H1 (cell line): ENCODE results near the gene DAPK1. TPM values are rescaled to one million over a fixed set of nuclear protein-coding genes. Genes with fewer than 3 reads are reported as not detected.

Experiments used
- CTCF ChIA-PET: fragments of 300-600 bp; sonication (Branson Sonifier 250); formaldehyde crosslinking; loops from one replicate; lab custom pipeline; 2021; ENCODE audit not compliant: partially characterized antibody; lab: Charles Lee
- POLR2A ChIA-PET: fragments of 300-600 bp; sonication (Branson Sonifier 250); formaldehyde crosslinking; loops from one replicate; lab custom pipeline; 2021; ENCODE audit warnings: inconsistent platforms; ENCODE audit not compliant: partially characterized antibody; lab: Charles Lee
- DNase-seq, 2 experiments: peaks; one replicate each; pipeline versions ENCODE4 v3.0.0 to v3.0.0-alpha.2; 2010 to 2022; ENCODE audit warnings: low spot score in 2 of 2, low read depth in 1 of 2, mixed read lengths in 1 of 2
- FAIRE-seq: peaks from 2 replicates; lab custom pipeline; 2011; peaks lifted over from hg19 to GRCh38; lab: Jason Lieb, UNC
- H2AFZ ChIP-seq: 2 replicates; pipeline ENCODE4 v1.8.1; 2012; ENCODE audit warnings: low read length, inconsistent platforms
- H2AK5ac ChIP-seq: 2 replicates; pipeline ENCODE4 v1.6.1; 2013; ENCODE audit warnings: low read depth, low read length
- H2BK120ac ChIP-seq: replicated peaks from 2 replicates; pipeline ENCODE3; 2013; ENCODE audit warnings: low read depth, low read length, inconsistent platforms
- H2BK12ac ChIP-seq: 2 replicates; pipeline ENCODE4 v1.6.1; 2013; ENCODE audit warnings: low read depth, low read length
- H2BK15ac ChIP-seq: 2 replicates; pipeline ENCODE4 v1.6.1; 2013; ENCODE audit warnings: low read length
- H2BK20ac ChIP-seq: 2 replicates; pipeline ENCODE4 v1.6.1; 2013; ENCODE audit warnings: low read length
- H2BK5ac ChIP-seq: 2 replicates; pipeline ENCODE4 v1.6.1; 2013; ENCODE audit warnings: low read depth, low read length
- H3K14ac ChIP-seq: 2 replicates; pipeline ENCODE4 v1.6.1; 2013; ENCODE audit warnings: inconsistent platforms; ENCODE audit not compliant: insufficient read length
- H3K18ac ChIP-seq: 2 replicates; pipeline ENCODE4 v1.6.1; 2013; ENCODE audit warnings: low read length; ENCODE audit errors: extremely low read depth
- H3K23ac ChIP-seq: 2 replicates; pipeline ENCODE4 v1.6.1; 2013; ENCODE audit warnings: inconsistent platforms; ENCODE audit not compliant: insufficient read length
- H3K23me2 ChIP-seq: 2 replicates; pipeline ENCODE4 v1.6.1; 2013; ENCODE audit warnings: low read depth, low read length
- H3K27ac ChIP-seq: 2 replicates; pipeline ENCODE4 v1.6.1; 2011; ENCODE audit warnings: low read depth, low read length, inconsistent platforms
- H3K27me3 ChIP-seq, 4 experiments: replicated peaks in 1 of 4; 1 replicate in 1 of 4; 2 replicates in 3 of 4; pipeline versions ENCODE4 v1.6.1 to v1.8.1; 2011 to 2013; ENCODE audit warnings: low read length in 3 of 4, mild to moderate bottlenecking in 3 of 4, inconsistent platforms in 2 of 4, mixed read lengths in 2 of 4, moderate library complexity in 1 of 4; ENCODE audit not compliant: control insufficient read depth in 3 of 4, insufficient read depth in 3 of 4; ENCODE audit errors: extremely low read depth in 1 of 4
- H3K36me3 ChIP-seq, 4 experiments: 2 replicates each; pipeline versions ENCODE4 v1.6.1 to v1.8.1; 2011 to 2013; ENCODE audit warnings: mild to moderate bottlenecking in 4 of 4, low read length in 3 of 4, moderate library complexity in 2 of 4, control low read depth in 1 of 4, inconsistent platforms in 1 of 4; ENCODE audit not compliant: insufficient read depth in 4 of 4, control insufficient read depth in 2 of 4
- H3K4ac ChIP-seq: replicated peaks from 2 replicates; pipeline ENCODE3; 2013; ENCODE audit warnings: low read length, low read depth, mixed read lengths, inconsistent platforms; ENCODE audit not compliant: insufficient read length
- H3K4me1 ChIP-seq, 4 experiments: replicated peaks in 1 of 4; 1 replicate in 1 of 4; 2 replicates in 3 of 4; pipeline versions ENCODE4 v1.6.1 to v1.8.1; 2011 to 2013; ENCODE audit warnings: low read length in 3 of 4, inconsistent platforms in 2 of 4, mixed read lengths in 1 of 4; ENCODE audit not compliant: insufficient read depth in 4 of 4, control insufficient read depth in 3 of 4
- H3K4me2 ChIP-seq, 2 experiments: 2 replicates each; pipeline versions ENCODE4 v1.6.1 to v1.8.1; 2011 to 2013; ENCODE audit warnings: low read depth in 2 of 2, low read length in 2 of 2, control low read depth in 1 of 2, inconsistent platforms in 1 of 2, mild to moderate bottlenecking in 1 of 2; ENCODE audit not compliant: insufficient read depth in 1 of 2
- H3K4me3 ChIP-seq, 4 experiments: fragments of 200-600, 300-600 bp in 1 of 4; sonication (generic), shearing (Covaris generic), sonication (Bioruptor Twin) in 1 of 4; 2 replicates each; pipeline versions ENCODE4 v1.5.1 to v1.8.1; 2011 to 2016; ENCODE audit warnings: low read length in 4 of 4, low read depth in 3 of 4, control low read depth in 2 of 4, inconsistent platforms in 2 of 4, mild to moderate bottlenecking in 2 of 4, mixed read lengths in 1 of 4, moderate library complexity in 1 of 4; ENCODE audit not compliant: insufficient read depth in 2 of 4; ENCODE audit errors: extremely low read depth in 1 of 4
- H3K56ac ChIP-seq: replicated peaks from 2 replicates; pipeline ENCODE3; 2013; ENCODE audit warnings: low read depth, mild to moderate bottlenecking, mixed read lengths, low read length, inconsistent platforms; ENCODE audit not compliant: insufficient read length
- H3K79me1 ChIP-seq: 2 replicates; pipeline ENCODE4 v1.6.1; 2013; ENCODE audit warnings: low read depth, low read length, control low read depth
- H3K79me2 ChIP-seq, 2 experiments: 2 replicates each; pipeline versions ENCODE4 v1.6.1 to v1.8.1; 2012 to 2013; ENCODE audit warnings: low read length in 2 of 2, mild to moderate bottlenecking in 2 of 2, inconsistent platforms in 1 of 2; ENCODE audit not compliant: insufficient read depth in 2 of 2, control insufficient read depth in 1 of 2
- H3K9ac ChIP-seq, 4 experiments: replicated peaks in 1 of 4; 1 replicate in 1 of 4; 2 replicates in 3 of 4; pipeline versions ENCODE4 v1.6.1 to v1.8.1; 2011 to 2013; ENCODE audit warnings: low read depth in 3 of 4, low read length in 3 of 4, control low read depth in 2 of 4, mild to moderate bottlenecking in 2 of 4, moderate library complexity in 2 of 4, inconsistent platforms in 1 of 4; ENCODE audit errors: extremely low read depth in 1 of 4
- H3K9me3 ChIP-seq, 2 experiments: 2 replicates each; pipeline versions ENCODE4 v1.6.1 to v1.8.1; 2012 to 2013; ENCODE audit warnings: mild to moderate bottlenecking in 2 of 2, moderate library complexity in 2 of 2, control low read depth in 1 of 2, inconsistent platforms in 1 of 2, low read depth in 1 of 2, low read length in 1 of 2, mixed read lengths in 1 of 2; ENCODE audit not compliant: insufficient read depth in 2 of 2
- H4K20me1 ChIP-seq, 2 experiments: replicated peaks in 1 of 2; 2 replicates each; pipeline versions ENCODE3 to v1.8.1; 2011 to 2013; ENCODE audit warnings: inconsistent platforms in 2 of 2, low read length in 2 of 2, mild to moderate bottlenecking in 1 of 2; ENCODE audit not compliant: insufficient read depth in 2 of 2, control insufficient read depth in 1 of 2
- H4K5ac ChIP-seq: 2 replicates; pipeline ENCODE4 v1.6.1; 2013; ENCODE audit warnings: low read length, low read depth, mixed read lengths, inconsistent platforms; ENCODE audit not compliant: insufficient read length
- H4K8ac ChIP-seq: 2 replicates; pipeline ENCODE4 v1.8.0; 2013; ENCODE audit warnings: mild to moderate bottlenecking, moderate library complexity, low read length, inconsistent platforms; ENCODE audit not compliant: insufficient read depth; ENCODE audit errors: extremely low read depth
- H4K91ac ChIP-seq: replicated peaks from 2 replicates; pipeline ENCODE3; 2013; ENCODE audit warnings: low read length, mixed read lengths, inconsistent platforms; ENCODE audit not compliant: insufficient read length
- BRCA1 ChIP-seq: IDR thresholded peaks from 2 replicates; pipeline ENCODE4 v1.6.1; 2012; ENCODE audit warnings: low read depth, low read length, improper control_type of control experiment
- CEBPB ChIP-seq: IDR thresholded peaks from 2 replicates; pipeline ENCODE4 v1.6.1; 2012; ENCODE audit warnings: low read depth, low read length
- EGR1 ChIP-seq: IDR thresholded peaks from 2 replicates; pipeline ENCODE4 v1.6.1; 2011; ENCODE audit warnings: low read depth, low read length, borderline replicate concordance
- JUN ChIP-seq: IDR thresholded peaks from 2 replicates; pipeline ENCODE4 v1.6.1; 2011; ENCODE audit warnings: low read depth, mild to moderate bottlenecking, improper control_type of control experiment, low read length
- NRF1 ChIP-seq: IDR thresholded peaks from 2 replicates; pipeline ENCODE4 v1.6.1; 2011; ENCODE audit warnings: mild to moderate bottlenecking, low read depth, low read length, improper control_type of control experiment
- POLR2A ChIP-seq, 2 experiments: IDR thresholded peaks; 1 replicate in 1 of 2; 2 replicates in 1 of 2; pipeline ENCODE4 v1.6.1; 2011; ENCODE audit warnings: low read depth in 2 of 2, low read length in 2 of 2, mild to moderate bottlenecking in 2 of 2; ENCODE audit errors: control extremely low read depth in 1 of 2
- POLR2AphosphoS5 ChIP-seq: IDR thresholded peaks from 2 replicates; pipeline ENCODE4 v1.6.1; 2011; ENCODE audit warnings: low read depth, low read length
- RBBP5 ChIP-seq: IDR thresholded peaks from 2 replicates; pipeline ENCODE4 v1.7.1; 2012; ENCODE audit warnings: low read depth, mild to moderate bottlenecking, inconsistent platforms, low read length, moderate library complexity, borderline replicate concordance
- RXRA ChIP-seq: IDR thresholded peaks from 2 replicates; pipeline ENCODE4 v1.6.1; 2011; ENCODE audit warnings: low read depth, mild to moderate bottlenecking, low read length, moderate library complexity; ENCODE audit not compliant: insufficient read depth
- SIX5 ChIP-seq: IDR thresholded peaks from 2 replicates; pipeline ENCODE4 v1.6.1; 2011; ENCODE audit warnings: mild to moderate bottlenecking, low read depth, low read length
- SP1 ChIP-seq: IDR thresholded peaks from 2 replicates; pipeline ENCODE4 v1.6.1; 2011; ENCODE audit warnings: low read depth, low read length
- SUZ12 ChIP-seq: fragments of 200-600 bp; sonication (generic); IDR thresholded peaks from 2 replicates; pipeline ENCODE4 v1.6.1; 2012; ENCODE audit warnings: mild to moderate bottlenecking, inconsistent platforms, low read length, moderate library complexity, mixed read lengths
- TAF1 ChIP-seq: IDR thresholded peaks from 2 replicates; pipeline ENCODE4 v1.6.1; 2011; ENCODE audit warnings: mild to moderate bottlenecking, low read depth, low read length
- TAF7 ChIP-seq: optimal IDR thresholded peaks from 2 replicates; pipeline ENCODE3; 2011; ENCODE audit warnings: low read depth, mild to moderate bottlenecking, inconsistent platforms, low read length, moderate library complexity, borderline replicate concordance
- ZNF274 ChIP-seq: IDR thresholded peaks from 2 replicates; pipeline ENCODE4 v1.7.0; 2012; ENCODE audit warnings: low read length, borderline replicate concordance; ENCODE audit errors: extremely low read depth
- WGBS, 2 experiments: shearing (Covaris generic) in 1 of 2; methylation state at CpG; one replicate each; pipeline versions ENCODE4 v1.1.6 to v1.1.7; 2013 to 2015; ENCODE audit warnings: low lambda C conversion rate in 2 of 2, mixed read lengths in 2 of 2, inconsistent platforms in 1 of 2, low coverage in 1 of 2, missing lambda C conversion rate in 1 of 2; ENCODE audit not compliant: insufficient replicate concordance in 2 of 2, insufficient coverage in 1 of 2, insufficient read length in 1 of 2; ENCODE audit errors: extremely low coverage in 1 of 2, missing lambda C conversion rate in 1 of 2; 5-methylcytosine and 5-hydroxymethylcytosine counted together
- polyA plus RNA-seq, 7 experiments: library from polyadenylated mRNA; depleted of rRNA in 3 of 7; stranded (reverse) in 5 of 7; unstranded in 2 of 7; fragments of >200 nt in 5 of 7; fragments of 200-250 nt in 2 of 7; gene quantifications; 1 replicate in 5 of 7; 2 replicates in 1 of 7; 4 replicates in 1 of 7; pipeline versions ENCODE4 v1.2.1 to v1.2.3, GENCODE V29; 2011 to 2013; ENCODE audit warnings: missing spikeins in 2 of 7, mixed read lengths in 2 of 7
- total RNA-seq: library from RNA; stranded (reverse); fragmentation: NEBNext Ultra II Directional; extraction: Animal tissue kit (Norgen Biotek cat#: 25700); gene quantifications from 2 replicates; pipeline ENCODE4 v1.2.1, GENCODE V29; 2021

Gene DAPK1
- total and polyA plus RNA-seq, 2 of the 8 experiments (the other 6 are each of a cell fraction or from before 2014, with no cell fraction given) = 62.4 to 131 TPM

GRCh38 chr9:87661241-87661640, 163.6 kb downstream of the DAPK1 start:
- no peaks in the 10 kb centered on the region for H3K27me3 ChIP-seq
- ChIA-PET CTCF (interaction anchor here (0.6 kb wide), 1 partner anchor 492 kb away, joined by 3 read pairs; no protein-coding TSS in a partner anchor), POLR2A (no interaction called here)
- no peak overlapping the region for H2BK15ac ChIP-seq
- no peaks in the 10 kb centered on the region; a peak in 1 of 4 replicates for H3K9me3 ChIP-seq
- WGBS, 2 experiments = 94% methylated on average over 1 of the region's 1 CpG; no CpG with 5 or more reads in 1 of the 2 experiments
- no peak overlapping the region for H3K4me2 ChIP-seq
- H3K23ac ChIP-seq = no peak overlapping the region
- no peak overlapping the region for H4K91ac ChIP-seq
- H3K18ac ChIP-seq = no peak overlapping the region
- peaks cover 0 to 1% of the 10 kb centered on the region in 2 experiments for H4K20me1 ChIP-seq
- no peak overlapping the region for H2AFZ ChIP-seq
- H4K8ac ChIP-seq = no peak overlapping the region
- H3K79me1 ChIP-seq = no peaks in the 10 kb centered on the region; the same call in 1 of the 2 replicates
- TF ChIP-seq TAF7 (no peak), NRF1 (no peak), TAF1 (no peak), JUN (no peak), SIX5 (no peak), EGR1 (no peak), BRCA1 (no peak), RXRA (no peak), SUZ12 (no peak), RBBP5 (no peak), CEBPB (no peak), SP1 (no peak), ZNF274 (no peak), POLR2A (IDR thresholded peaks at IDR 0.05; ENCODE audit: control extremely low read depth in 1 of 2, low read depth in 2 of 2, low read length in 2 of 2) (no peak), POLR2AphosphoS5 (no peak)
- peaks cover 0 to 9% (median 0%) of the 10 kb centered on the region in 4 experiments; a peak in 3 of 7 replicates for H3K4me1 ChIP-seq
- FAIRE-seq = no peak
- H3K4ac ChIP-seq = no peak overlapping the region
- no peak overlapping the region for H2BK20ac ChIP-seq
- H3K36me3 ChIP-seq = peaks cover 2 to 56% (median 25%) of the 10 kb centered on the region in 4 experiments; a peak in 7 of 8 replicates
- no peak overlapping the region for H3K56ac ChIP-seq
- no peak overlapping the region for H2BK120ac ChIP-seq
- H2BK5ac ChIP-seq = no peak overlapping the region
- no peak overlapping the region for H2AK5ac ChIP-seq
- H3K9ac ChIP-seq = no peak overlapping the region
- no peak overlapping the region for H3K14ac ChIP-seq
- H3K79me2 ChIP-seq = no peaks in the 10 kb centered on the region
- no peaks in the 10 kb centered on the region for H3K23me2 ChIP-seq
- no peak overlapping the region for H3K27ac ChIP-seq
- H2BK12ac ChIP-seq = no peak overlapping the region
- H4K5ac ChIP-seq = no peak overlapping the region
- H3K4me3 ChIP-seq = no peak overlapping the region
- no peak for DNase-seq
